Measurements from ENCODE around the gene MYO9B.
A peak's percentile ranks its signal among the peaks of the same experiment; 100 is the strongest.

The MYO9B gene

GRCh38 chr19:17075035-17075863 lies at the start of gene MYO9B, which contains the start of gene HAUS8:
MYO9B (plus strand) TSS chr19:17075777; CDS start chr19:17101718, 25,941 bp downstream.
HAUS8 (minus strand) TSS chr19:17075452; CDS start chr19:17075422, 30 bp downstream.
- DNase-seq: peak; percentile 99

DNA sequence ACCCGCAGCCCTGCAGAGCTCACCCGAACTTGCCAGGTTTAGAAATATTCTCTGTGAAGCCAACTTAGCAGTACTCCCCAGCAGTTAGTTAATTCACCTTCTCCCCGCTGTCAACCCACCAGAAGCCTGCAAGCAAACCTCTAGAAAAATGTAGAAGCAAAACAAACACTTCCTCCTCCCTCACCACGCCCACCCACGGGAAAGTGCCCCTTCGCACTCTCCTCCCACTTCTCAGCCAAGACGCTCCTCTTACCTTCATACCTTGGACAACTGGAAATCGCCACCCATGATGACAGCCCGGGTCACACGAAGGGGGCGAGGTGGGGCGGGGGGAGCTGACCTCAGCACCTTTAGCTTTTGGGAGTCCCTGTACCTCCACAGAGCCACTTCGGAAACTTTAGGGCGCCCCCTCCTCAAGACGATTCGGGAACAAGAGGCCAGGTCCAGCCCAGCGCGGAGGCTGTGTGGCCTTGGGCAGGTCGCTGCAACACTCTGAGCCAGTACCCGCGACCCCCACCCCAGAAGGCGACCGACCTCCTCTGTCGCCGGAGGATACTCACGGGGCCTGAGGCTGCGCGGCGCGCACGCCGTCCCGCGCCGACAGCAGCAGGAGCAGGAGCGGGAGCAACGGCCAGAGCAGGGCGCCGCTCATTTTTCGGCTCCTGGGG lies 49.5 kb upstream of the MYO9B start:
- no peak for DNase-seq

GRCh38 chr19:17026706-17027534 lies 48.7 kb upstream of the MYO9B start, which contains the start of gene CPAMD8:
CPAMD8 (minus strand) TSS chr19:17026810; CDS start chr19:17026642, 168 bp downstream.
- no peak for DNase-seq

- DNase-seq: no peak
Measured at GRCh38 chr19:17027535-17027975, 48.0 kb upstream of the MYO9B start.

GRCh38 chr19:17031741-17032140 lies 43.8 kb upstream of the MYO9B start:
- DNase-seq: no peak

DNA sequence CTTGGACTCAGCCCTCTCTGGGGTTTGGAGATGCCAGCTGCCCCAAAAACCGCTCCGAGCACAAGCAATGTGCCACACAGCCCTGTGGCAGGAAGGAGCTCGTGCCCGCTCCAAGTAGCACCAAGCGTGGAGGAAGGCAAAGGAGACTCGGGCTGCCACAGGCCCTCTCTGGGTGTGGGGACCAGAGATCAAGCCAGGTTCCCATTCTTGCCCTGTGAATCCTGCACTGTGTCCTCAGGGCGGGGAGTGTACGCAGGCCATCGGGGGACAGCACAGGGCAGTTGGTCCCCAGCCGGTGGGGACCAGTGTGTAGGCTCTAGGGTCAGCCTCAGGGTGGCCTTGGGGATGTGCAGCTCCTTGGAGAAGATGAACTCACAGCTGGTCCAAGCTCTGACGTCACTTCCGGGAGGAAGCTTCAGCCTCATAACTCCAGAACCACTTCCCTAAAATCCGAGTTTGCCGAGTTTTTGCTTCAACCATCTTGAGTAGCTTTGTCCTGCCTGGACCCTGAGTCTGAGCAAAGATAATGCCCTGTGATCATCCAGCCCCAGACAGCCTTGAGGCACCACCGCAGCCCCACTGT lies 39.6 kb upstream of the MYO9B start:
- DNase-seq: peak; percentile 8

GRCh38 chr19:17036640-17037039 lies 38.9 kb upstream of the MYO9B start:
- no peak for DNase-seq

- no peak for DNase-seq
Measured at GRCh38 chr19:17037184-17037583, 38.4 kb upstream of the MYO9B start.

GRCh38 chr19:17037966-17038500 lies 37.5 kb upstream of the MYO9B start:
- no peak for DNase-seq

DNA sequence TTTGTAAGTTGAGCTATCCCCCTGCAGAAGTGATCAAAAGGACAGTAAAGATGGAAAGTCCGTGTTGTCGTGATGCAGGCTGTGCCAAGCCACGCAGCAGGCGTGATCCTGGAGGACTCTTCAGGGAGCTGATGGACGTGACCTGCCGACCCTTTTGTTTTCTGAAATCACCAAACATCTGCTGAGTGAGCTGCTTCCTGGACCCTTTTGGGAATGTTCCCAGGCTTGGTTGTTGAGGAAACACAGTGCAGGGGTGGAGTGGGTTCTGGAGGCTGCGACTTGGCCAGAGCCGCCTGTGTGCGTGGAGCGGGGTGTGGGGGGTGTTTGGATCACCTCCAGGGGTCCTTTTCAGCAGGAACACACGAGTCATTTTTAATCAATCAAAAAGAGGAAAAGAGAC lies 33.6 kb upstream of the MYO9B start:
- peak; percentile 11 for DNase-seq

DNA sequence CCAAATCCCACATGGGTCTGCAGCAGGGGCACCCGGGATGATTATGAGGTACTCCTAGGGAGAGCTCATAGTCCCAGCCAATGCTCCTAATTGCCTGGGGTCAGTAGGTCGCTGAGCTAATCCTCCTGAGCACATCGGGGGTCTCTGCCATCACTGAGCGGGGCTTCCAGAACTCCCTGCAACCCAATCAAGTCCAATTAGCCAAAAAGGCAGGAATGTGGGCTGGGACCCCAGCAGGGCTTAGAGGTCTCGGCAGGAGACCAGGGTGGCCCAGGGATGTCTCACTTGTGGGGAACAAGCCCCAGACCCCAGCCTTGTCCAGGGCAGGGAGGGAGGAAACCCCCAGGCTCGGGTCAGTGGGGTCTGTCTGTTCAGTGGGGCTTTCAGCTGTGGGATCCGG lies 31.8 kb upstream of the MYO9B start:
- DNase-seq: no peak

DNA sequence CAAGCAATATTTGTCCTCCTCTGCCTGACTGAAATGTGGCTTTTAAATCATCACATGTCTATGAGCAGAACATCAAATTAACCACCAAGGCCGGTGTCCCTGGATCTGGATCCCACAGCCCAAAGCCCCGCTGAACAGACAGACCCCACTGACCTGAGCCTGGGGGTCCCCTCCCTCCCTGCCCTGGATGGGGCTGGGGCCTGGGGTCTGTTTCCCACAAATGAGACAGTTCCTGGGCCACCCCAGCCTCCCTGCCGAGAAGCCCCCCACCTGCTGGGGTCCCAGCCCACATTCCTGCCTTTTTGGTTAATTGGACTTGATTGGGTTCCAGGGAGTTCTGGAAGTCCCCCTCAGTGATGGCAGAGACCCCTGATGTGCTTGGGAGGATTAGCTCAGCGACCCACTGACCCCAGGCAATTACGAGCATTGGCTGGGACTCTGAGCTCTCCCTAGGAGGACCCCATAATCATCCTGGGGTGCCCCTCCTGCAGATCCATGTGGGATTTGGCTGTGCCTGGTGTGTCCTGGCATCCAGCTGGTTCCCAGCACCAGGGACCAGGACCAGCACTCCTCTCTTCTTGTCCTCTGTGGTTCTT lies 29.6 kb upstream of the MYO9B start:
- DNase-seq: no peak

DNA sequence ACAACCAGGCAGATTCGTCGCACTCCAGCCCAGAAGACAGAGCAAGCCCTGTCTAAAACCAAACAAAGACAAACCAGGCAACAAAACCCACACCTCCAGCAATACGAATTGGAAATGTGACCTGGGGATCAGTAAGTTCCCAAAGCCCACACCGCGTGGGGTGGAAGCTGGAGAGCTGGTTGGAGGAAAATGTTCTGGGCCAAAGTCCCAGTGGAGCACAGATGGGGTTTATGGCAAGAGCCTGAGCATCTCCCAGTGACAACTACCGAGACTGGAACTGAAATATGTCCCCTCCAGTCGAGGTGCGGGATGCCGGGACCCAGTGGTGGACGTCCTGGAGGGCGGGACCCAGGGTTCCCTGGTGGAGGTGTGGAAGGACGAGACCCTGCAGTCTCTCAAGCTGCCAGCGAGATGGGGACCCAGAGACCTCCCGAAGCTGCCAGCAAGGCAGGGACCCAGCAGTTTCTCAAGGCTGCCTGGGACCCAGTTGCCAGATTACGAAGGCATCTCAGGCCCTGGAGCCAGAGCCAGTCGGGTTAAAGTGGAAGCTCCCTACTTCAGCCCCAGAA lies 26.6 kb upstream of the MYO9B start:
- no peak for DNase-seq

- peak; percentile 21 for DNase-seq
Measured at GRCh38 chr19:17049711-17050280, 25.8 kb upstream of the MYO9B start.

GRCh38 chr19:17052439-17052838 lies 23.1 kb upstream of the MYO9B start:
- peak; percentile 22 for DNase-seq

- DNase-seq: no peak
Measured at GRCh38 chr19:17054746-17055145, 20.8 kb upstream of the MYO9B start.

GRCh38 chr19:17055636-17056035 lies 19.9 kb upstream of the MYO9B start:
- DNase-seq: no peak

DNA sequence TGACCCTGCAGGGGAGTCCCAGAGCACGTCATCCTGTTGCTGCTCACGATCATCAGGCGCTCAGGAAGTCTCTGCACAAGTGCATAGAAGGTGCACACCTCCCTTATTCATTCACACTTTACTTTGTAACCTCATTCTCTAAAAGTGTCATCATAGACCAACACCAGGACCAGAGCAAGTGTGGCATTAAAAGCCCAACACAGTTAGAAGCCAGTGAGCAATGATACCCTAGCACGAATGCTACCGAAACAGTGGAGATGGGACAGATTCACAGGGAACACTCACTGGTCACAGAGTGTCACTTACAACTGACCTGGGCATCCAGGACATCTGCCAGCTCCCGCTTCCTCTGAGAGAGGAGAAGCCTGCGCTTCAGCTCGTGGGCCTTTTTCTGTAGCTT lies 17.3 kb upstream of the MYO9B start:
- no peak for DNase-seq

DNA sequence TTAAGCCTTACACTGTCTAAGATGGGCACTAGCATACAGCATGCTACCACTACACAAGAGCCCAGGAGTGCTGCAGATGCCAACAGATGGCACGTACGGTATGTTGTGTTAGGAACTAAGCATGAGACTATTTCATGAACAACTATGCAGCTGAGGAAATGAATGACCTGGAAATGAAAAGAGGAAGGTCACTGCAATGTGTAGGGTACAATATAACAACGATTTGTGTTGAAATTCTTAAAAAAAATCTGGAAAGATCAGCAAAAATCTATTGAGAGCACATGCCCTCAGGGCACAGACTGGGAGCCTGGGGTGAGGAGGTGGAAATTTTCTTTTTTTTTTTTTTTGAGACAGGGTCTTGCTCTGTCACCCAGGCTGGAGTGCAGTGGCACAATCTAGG lies 14.8 kb upstream of the MYO9B start:
- no peak for DNase-seq

DNA sequence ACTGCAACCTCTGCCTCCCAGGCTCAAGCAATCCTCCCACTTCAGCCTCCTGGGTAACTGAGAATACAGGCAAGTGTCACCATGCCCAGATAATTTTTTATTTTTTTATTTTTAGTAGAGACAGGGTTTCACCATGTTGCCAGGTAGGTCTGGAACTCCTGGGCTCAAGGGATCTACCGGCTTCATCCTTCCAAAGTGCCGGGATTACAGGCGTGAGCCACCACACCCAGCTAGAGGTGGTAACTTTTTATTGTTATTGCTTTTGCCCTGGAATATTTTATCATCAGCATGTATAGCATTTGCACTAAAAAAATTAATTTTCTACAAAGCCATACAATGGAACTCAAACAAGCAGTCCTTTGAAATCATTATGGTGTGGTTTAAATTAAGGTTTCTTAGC lies 14.4 kb upstream of the MYO9B start:
- no peak for DNase-seq

DNA sequence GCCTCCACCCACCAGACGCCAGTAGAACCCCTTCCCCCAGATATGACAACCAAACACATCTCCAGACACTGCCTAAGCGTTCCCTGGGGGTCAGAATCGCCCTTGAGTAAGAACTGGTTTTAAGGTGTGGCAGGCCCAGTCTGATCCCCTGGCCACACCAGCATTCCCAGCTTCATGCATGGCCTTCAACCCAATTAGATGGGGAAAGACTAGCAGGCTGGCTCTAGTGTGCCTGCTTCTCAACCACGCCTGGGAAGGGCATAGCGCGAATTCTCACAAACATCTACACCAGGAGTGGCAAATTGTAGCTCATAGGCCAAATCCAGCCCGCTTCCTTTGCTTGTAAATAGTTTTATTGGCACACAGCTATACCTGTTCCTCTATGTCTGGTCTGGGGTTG lies 13.9 kb upstream of the MYO9B start:
- DNase-seq: no peak

Data from EL (cell line).